Left cardiac atrium (tissue), 4 donors: ENCODE results near the gene TMEM217. TPM values are rescaled to one million over a fixed set of nuclear protein-coding genes. Genes with fewer than 3 reads are reported as not detected.
A peak's percentile ranks its signal among the peaks of the same experiment; 100 is the strongest.

Experiments used
- ATAC-seq, 2 donors: fragments of 200-7000 bp; cut with Tn5 transposase; one replicate each; pipeline ENCODE4 v1.9.1; 2020; ENCODE audit warnings: mild to moderate bottlenecking in 2 of 2, moderate library complexity in 2 of 2
- DNase-seq: peaks from one replicate; pipeline ENCODE4 v3.0.0-alpha.2; 2020
- intact Hi-C, 2 donors: fragments of 100-400 bp; cut with DNase I; formaldehyde crosslinking; loops; one replicate each; pipeline versions ENCODE4 v1.14.1 to v1.15.1; 2022 to 2023
- total RNA-seq, 2 donors: library from RNA; stranded (reverse); fragmentation: NEBNext Ultra II Directional; extraction: Animal tissue kit (Norgen Biotek cat#: 25700); gene quantifications; one replicate each; pipeline ENCODE4 v1.2.1, GENCODE V29; 2021
- donor health status: DM: no; HTN: yes; CAD: no.
- donor health status: DM: no; HTN: yes; CAD: no; lungs with severe emphysema.
- donor health status: DM: yes; HTN: yes; CAD: no.
- donor health status: Dilated cardiomyopathy.

The TMEM217 gene
- total RNA-seq, 2 donors from 2014 or later: 0.62 to 1.9 TPM

- intact Hi-C loops: no loop called here
- ATAC-seq (no peak), DNase-seq (no peak)
These were observed 3.1 kb downstream of the TMEM217 start for GRCh38 chr6:37254881-37255280.

- ATAC-seq: no peak
- no peak for DNase-seq
- intact Hi-C loops: no loop called here
These were observed 4.4 kb downstream of the TMEM217 start for GRCh38 chr6:37253486-37254007.

- ATAC-seq (no peak), DNase-seq (no peak)
- intact Hi-C loops: no loop called here
These were observed 6.6 kb downstream of the TMEM217 start for GRCh38 chr6:37251211-37251780.

- DNase-seq (peak; percentile 80), ATAC-seq (peak; percentile 79 to 93)
- intact Hi-C loops: no loop called here
These were observed 13.3 kb downstream of the TMEM217 start for GRCh38 chr6:37244430-37245310.

GRCh38 chr6:37243816-37244370 lies 14.1 kb downstream of the TMEM217 start:
- no peak for DNase-seq
- no peak for ATAC-seq
- intact Hi-C loops: no loop called here

- no peak for DNase-seq
- intact Hi-C loops: no loop called here
- no peak for ATAC-seq
These were observed 14.7 kb downstream of the TMEM217 start for GRCh38 chr6:37243131-37243815.

GRCh38 chr6:37242429-37243052 lies 15.4 kb downstream of the TMEM217 start:
- intact Hi-C loops: no loop called here
- DNase-seq (peak; percentile 40), ATAC-seq (peak in 1 of 2 donors; percentile 45)

GRCh38 chr6:37241775-37242428 lies 16.0 kb downstream of the TMEM217 start:
- DNase-seq (no peak), ATAC-seq (no peak)
- intact Hi-C loops: no loop called here

GRCh38 chr6:37241131-37241530 lies 16.8 kb downstream of the TMEM217 start:
- DNase-seq (no peak), ATAC-seq (no peak)
- intact Hi-C loops: no loop called here

GRCh38 chr6:37239950-37240713 lies 17.8 kb downstream of the TMEM217 start:
- intact Hi-C loops: no loop called here
- ATAC-seq (peak; percentile 38 to 73), DNase-seq (peak; percentile 95)

GRCh38 chr6:37239526-37239925 lies 18.4 kb downstream of the TMEM217 start:
- intact Hi-C loops: no loop called here
- DNase-seq: no peak
- ATAC-seq: peak in 1 of 2 donors; percentile 1

- ATAC-seq: no peak
- DNase-seq: no peak
- intact Hi-C loops: no loop called here
These were observed 19.6 kb downstream of the TMEM217 start for GRCh38 chr6:37238381-37238780.

GRCh38 chr6:37237789-37238188 lies 20.2 kb downstream of the TMEM217 start:
- ATAC-seq (no peak), DNase-seq (no peak)
- intact Hi-C loops: no loop called here

GRCh38 chr6:37236921-37237320 lies 21.0 kb downstream of the TMEM217 start:
- no peak for DNase-seq
- intact Hi-C loops: no loop called here
- ATAC-seq: no peak

- ATAC-seq: no peak
- intact Hi-C loops: no loop called here
- DNase-seq: no peak
These were observed 24.4 kb downstream of the TMEM217 start for GRCh38 chr6:37233541-37233940.

GRCh38 chr6:37232430-37233017 lies 25.4 kb downstream of the TMEM217 start:
- ATAC-seq (no peak), DNase-seq (no peak)
- intact Hi-C loops: no loop called here

GRCh38 chr6:37230104-37230503 lies 27.8 kb downstream of the TMEM217 start:
- ATAC-seq: no peak
- DNase-seq: no peak
- intact Hi-C loops: no loop called here
